ENCODE data around the gene KLHDC4.

The KLHDC4 gene

GRCh38 chr16:87675111-87675719 lies 90.6 kb downstream of the KLHDC4 start:
- Histone ChIP-seq H3K4me3 (ENCODE audit: low read depth in 1 of 2, low read length in 2 of 2) (no peak overlapping the region), H3K9me3 (ENCODE audit: insufficient read depth, low read length, severe bottlenecking) (no peaks in the 10 kb centered on the region), H4K20me1 (ENCODE audit: insufficient read depth, low read length) (no peaks in the 10 kb centered on the region; the same call in 1 of the 2 replicates), H3K27me3 (ENCODE audit: insufficient read depth, low read length, poor library complexity) (no peaks in the 10 kb centered on the region), H2AFZ (ENCODE audit: low read depth, low read length) (no peak overlapping the region), H3K4me1 (ENCODE audit: insufficient read depth, low read length) (no peaks in the 10 kb centered on the region), H3K27ac (ENCODE audit: low read length) (no peak overlapping the region), H3K36me3 (ENCODE audit: insufficient read depth, low read length) (no peaks in the 10 kb centered on the region), H3K9ac (ENCODE audit: low read depth, low read length) (no peak overlapping the region), H3K4me2 (ENCODE audit: insufficient read depth, low read length) (no peak overlapping the region), H3K79me2 (ENCODE audit: insufficient read depth, low read length) (no peaks in the 10 kb centered on the region)
- TF ChIP-seq EZH2 (IDR thresholded peaks at IDR 0.05; ENCODE audit: borderline replicate concordance, low read depth, low read length, severe bottlenecking) (no peak), CTCF (IDR thresholded peaks at IDR 0.05; ENCODE audit: borderline replicate concordance, extremely low read depth, low read length, poor library complexity, severe bottlenecking) (no peak)
- ATAC-seq (ENCODE audit: insufficient read depth, low read depth) (no peak), DNase-seq (no peak)

- Histone ChIP-seq H3K36me3 (ENCODE audit: insufficient read depth, low read length) (no peaks in the 10 kb centered on the region), H3K4me2 (ENCODE audit: insufficient read depth, low read length) (no peak overlapping the region), H3K9ac (ENCODE audit: low read depth, low read length) (no peak overlapping the region), H3K79me2 (ENCODE audit: insufficient read depth, low read length) (no peaks in the 10 kb centered on the region), H3K27me3 (ENCODE audit: insufficient read depth, low read length, poor library complexity) (no peaks in the 10 kb centered on the region), H3K9me3 (ENCODE audit: insufficient read depth, low read length, severe bottlenecking) (no peaks in the 10 kb centered on the region), H4K20me1 (ENCODE audit: insufficient read depth, low read length) (no peaks in the 10 kb centered on the region; the same call in 1 of the 2 replicates), H2AFZ (ENCODE audit: low read depth, low read length) (no peak overlapping the region), H3K27ac (ENCODE audit: low read length) (no peak overlapping the region), H3K4me1 (ENCODE audit: insufficient read depth, low read length) (no peaks in the 10 kb centered on the region), H3K4me3 (ENCODE audit: low read depth in 1 of 2, low read length in 2 of 2) (no peak overlapping the region)
- no peak for TF ChIP-seq EZH2 (IDR thresholded peaks at IDR 0.05; ENCODE audit: borderline replicate concordance, low read depth, low read length, severe bottlenecking)
- no peak for TF ChIP-seq CTCF (IDR thresholded peaks at IDR 0.05; ENCODE audit: borderline replicate concordance, extremely low read depth, low read length, poor library complexity, severe bottlenecking)
- ATAC-seq (ENCODE audit: insufficient read depth, low read depth) = no peak
- no peak for DNase-seq
Observed at GRCh38 chr16:87674419-87674818, 91.4 kb downstream of the KLHDC4 start.

- Histone ChIP-seq H3K79me2 (ENCODE audit: insufficient read depth, low read length) (no peaks in the 10 kb centered on the region), H3K27ac (ENCODE audit: low read length) (no peak overlapping the region), H3K36me3 (ENCODE audit: insufficient read depth, low read length) (no peaks in the 10 kb centered on the region), H3K27me3 (ENCODE audit: insufficient read depth, low read length, poor library complexity) (no peaks in the 10 kb centered on the region), H3K4me3 (ENCODE audit: low read depth in 1 of 2, low read length in 2 of 2) (no peak overlapping the region), H2AFZ (ENCODE audit: low read depth, low read length) (no peak overlapping the region), H4K20me1 (ENCODE audit: insufficient read depth, low read length) (no peaks in the 10 kb centered on the region; the same call in 1 of the 2 replicates), H3K9me3 (ENCODE audit: insufficient read depth, low read length, severe bottlenecking) (no peaks in the 10 kb centered on the region), H3K9ac (ENCODE audit: low read depth, low read length) (no peak overlapping the region), H3K4me1 (ENCODE audit: insufficient read depth, low read length) (no peaks in the 10 kb centered on the region), H3K4me2 (ENCODE audit: insufficient read depth, low read length) (no peak overlapping the region)
- no peak for DNase-seq
- no peak for TF ChIP-seq EZH2 (IDR thresholded peaks at IDR 0.05; ENCODE audit: borderline replicate concordance, low read depth, low read length, severe bottlenecking)
- no peak for TF ChIP-seq CTCF (IDR thresholded peaks at IDR 0.05; ENCODE audit: borderline replicate concordance, extremely low read depth, low read length, poor library complexity, severe bottlenecking)
- no peak for ATAC-seq (ENCODE audit: insufficient read depth, low read depth)
Observed at GRCh38 chr16:87671715-87672270, 94.0 kb downstream of the KLHDC4 start.

All from DND-41 (cell line).